D721Med (cell line): ENCODE data around the gene PTGFRN.

Source experiments
- DNase-seq: peaks from one replicate; pipeline ENCODE4 v3.0.0; 2011; ENCODE audit warnings: low spot score; ENCODE audit not compliant: insufficient read length
- FAIRE-seq: peaks from 2 replicates; lab custom pipeline; 2011; peaks lifted over from hg19 to GRCh38; lab: Jason Lieb, UNC
- TF ChIP-seq, protein P1 (sequence below): IDR thresholded peaks from 2 replicates; pipeline ENCODE4 v1.5.1; 2012; ENCODE audit warnings: mild to moderate bottlenecking, control low read depth; ENCODE audit not compliant: insufficient read depth; ENCODE audit errors: missing control alignments

PTGFRN gene

GRCh38 chr1:117003223-117003875 lies 93.6 kb downstream of the PTGFRN start:
- FAIRE-seq = no peak
- TF ChIP-seq, protein P1, sequence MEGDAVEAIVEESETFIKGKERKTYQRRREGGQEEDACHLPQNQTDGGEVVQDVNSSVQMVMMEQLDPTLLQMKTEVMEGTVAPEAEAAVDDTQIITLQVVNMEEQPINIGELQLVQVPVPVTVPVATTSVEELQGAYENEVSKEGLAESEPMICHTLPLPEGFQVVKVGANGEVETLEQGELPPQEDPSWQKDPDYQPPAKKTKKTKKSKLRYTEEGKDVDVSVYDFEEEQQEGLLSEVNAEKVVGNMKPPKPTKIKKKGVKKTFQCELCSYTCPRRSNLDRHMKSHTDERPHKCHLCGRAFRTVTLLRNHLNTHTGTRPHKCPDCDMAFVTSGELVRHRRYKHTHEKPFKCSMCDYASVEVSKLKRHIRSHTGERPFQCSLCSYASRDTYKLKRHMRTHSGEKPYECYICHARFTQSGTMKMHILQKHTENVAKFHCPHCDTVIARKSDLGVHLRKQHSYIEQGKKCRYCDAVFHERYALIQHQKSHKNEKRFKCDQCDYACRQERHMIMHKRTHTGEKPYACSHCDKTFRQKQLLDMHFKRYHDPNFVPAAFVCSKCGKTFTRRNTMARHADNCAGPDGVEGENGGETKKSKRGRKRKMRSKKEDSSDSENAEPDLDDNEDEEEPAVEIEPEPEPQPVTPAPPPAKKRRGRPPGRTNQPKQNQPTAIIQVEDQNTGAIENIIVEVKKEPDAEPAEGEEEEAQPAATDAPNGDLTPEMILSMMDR = no peak
- no peak for DNase-seq

DNA sequence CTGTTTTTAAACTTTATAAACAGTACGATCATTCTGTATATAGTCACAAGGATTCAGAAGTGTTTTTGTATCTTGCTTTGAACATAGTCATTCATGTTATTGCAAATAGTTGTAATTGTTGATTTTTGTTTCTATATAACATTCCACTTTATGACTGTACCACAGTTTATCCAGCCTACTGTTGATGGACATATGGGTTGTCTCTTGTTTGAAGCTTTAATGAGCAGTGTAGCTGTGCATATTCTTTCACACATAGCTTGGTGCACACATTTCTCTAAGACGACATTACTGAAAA lies 98.0 kb downstream of the PTGFRN start:
- FAIRE-seq (no peak), DNase-seq (no peak)
- TF ChIP-seq, protein P1 = no peak

DNA sequence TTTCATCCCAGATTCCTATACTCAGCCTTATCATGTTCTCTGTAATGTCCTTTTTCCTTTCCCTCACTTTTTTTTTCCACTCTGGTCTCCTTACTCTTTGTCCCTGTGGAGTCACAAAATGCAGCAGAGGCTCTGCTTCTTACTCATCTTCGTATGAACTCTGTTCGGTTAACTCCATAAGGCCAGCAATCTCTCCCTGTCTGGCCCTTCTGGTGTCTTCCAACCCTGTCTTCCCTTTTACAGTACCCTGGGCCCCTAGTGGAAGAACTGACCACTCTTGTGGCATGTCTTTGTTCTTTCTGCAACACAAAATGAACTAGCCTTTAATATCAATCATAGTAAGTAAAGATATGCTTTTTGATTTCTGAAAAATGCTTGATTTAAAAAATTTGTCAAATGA lies 98.9 kb downstream of the PTGFRN start:
- DNase-seq = no peak
- TF ChIP-seq, protein P1 = no peak
- no peak for FAIRE-seq

DNA sequence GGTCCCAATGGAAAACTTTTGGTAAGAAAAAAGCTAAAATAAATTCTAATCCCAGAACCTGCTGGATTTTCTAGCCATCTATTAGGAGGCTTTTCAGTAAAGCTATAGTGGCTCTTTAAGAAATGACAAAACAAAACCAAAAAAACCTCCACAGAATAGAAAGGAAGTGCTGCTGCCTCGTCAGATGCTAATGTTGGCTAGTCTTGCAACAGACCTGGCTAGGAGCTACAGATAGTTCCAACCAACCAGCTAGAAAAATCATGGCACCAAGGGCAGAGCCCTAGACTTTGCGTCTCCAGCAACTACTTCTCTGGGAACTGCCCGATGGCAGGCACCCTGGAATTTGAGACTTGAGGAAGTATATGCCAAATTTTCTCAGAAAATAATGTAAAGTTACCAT lies 99.4 kb downstream of the PTGFRN start:
- FAIRE-seq (no peak), DNase-seq (no peak)
- TF ChIP-seq, protein P1 = no peak

DNA sequence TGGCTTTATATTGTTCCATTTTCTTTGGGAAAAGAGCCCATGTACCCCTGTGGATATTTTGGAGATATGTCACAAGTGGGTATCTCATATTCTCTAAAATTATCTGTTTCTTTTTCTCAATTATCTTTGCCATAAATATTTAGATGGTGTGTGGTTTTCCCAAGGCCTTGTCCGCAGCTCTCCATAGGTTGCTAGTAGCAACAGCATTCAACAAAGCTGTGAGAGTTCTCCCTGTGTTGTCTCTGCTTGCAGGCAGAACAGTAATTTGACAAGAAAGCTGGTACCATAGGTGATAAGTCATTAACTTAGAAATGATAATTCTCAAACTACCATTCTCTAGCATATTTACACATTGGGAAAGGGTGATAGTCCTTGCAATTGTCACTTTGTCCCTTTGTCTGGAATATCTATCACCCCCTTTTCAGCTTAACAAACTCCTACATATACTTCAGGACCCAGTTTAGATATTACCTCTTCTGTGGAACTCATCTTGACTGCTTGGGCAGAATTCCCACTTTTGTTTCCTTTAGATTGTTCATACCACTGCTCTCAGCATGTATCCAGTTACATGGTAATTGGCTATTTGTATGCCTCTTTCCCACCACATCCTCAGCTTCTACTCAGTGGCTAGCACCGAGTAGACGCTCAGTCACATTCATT lies 100.7 kb downstream of the PTGFRN start:
- DNase-seq = no peak
- no peak for FAIRE-seq
- TF ChIP-seq, protein P1 = no peak

DNA sequence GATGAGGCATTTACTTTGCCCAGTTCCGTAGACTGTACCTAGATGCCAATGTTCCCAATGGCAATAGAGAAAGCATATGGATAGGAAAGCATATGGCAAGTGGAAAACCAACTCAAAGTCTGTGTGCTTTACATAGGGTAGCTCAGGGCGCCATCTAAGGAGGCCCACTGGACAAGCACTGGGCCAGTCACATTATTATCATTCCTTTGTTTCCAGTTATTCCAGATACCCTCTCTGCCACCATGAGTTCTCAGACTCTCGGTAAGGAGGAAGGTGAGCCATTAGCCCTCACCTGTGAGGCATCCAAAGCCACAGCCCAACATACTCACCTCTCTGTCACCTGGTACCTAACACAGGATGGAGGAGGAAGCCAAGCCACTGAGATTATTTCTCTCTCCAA lies 101.6 kb downstream of the PTGFRN start:
- FAIRE-seq = no peak
- no peak for DNase-seq

More for the DNA sequence above, 101.6 kb downstream of the PTGFRN start:
- TF ChIP-seq, protein P1 = no peak
